Upper lobe of left lung (tissue), 6 donors: ENCODE data around the gene RPUSD3. TPM values are rescaled to one million over a fixed set of nuclear protein-coding genes. Genes with fewer than 3 reads are reported as not detected.

Source experiments
- ATAC-seq, 2 donors: fragments of 200-7000 bp; cut with Tn5 transposase; one replicate each; pipeline ENCODE4 v1.9.1; 2022; ENCODE audit warnings: mild to moderate bottlenecking in 2 of 2, moderate library complexity in 2 of 2; ENCODE audit not compliant: low FRiP score in 2 of 2
- DNase-seq, 2 donors: peaks; one replicate each; pipeline ENCODE4 v3.0.0-alpha.2; 2019 to 2020
- H3K27ac ChIP-seq, 4 donors: fragments of 200-600 bp; sonication (generic); one replicate each; pipeline ENCODE4 v1.5.1; 2016 to 2019
- H3K27me3 ChIP-seq, 4 donors: fragments of 200-600 bp; sonication (generic); one replicate each; pipeline ENCODE4 v1.5.1; 2017 to 2019
- H3K36me3 ChIP-seq, 4 donors: fragments of 200-600 bp; sonication (generic); one replicate each; pipeline ENCODE4 v1.5.1; 2016 to 2019
- H3K4me1 ChIP-seq, 4 donors: fragments of 200-600 bp; sonication (generic); one replicate each; pipeline ENCODE4 v1.5.1; 2018 to 2019
- H3K4me3 ChIP-seq, 4 donors: fragments of 200-600 bp; sonication (generic); one replicate each; pipeline ENCODE4 v1.5.1; 2017 to 2019; ENCODE audit warnings: mild to moderate bottlenecking in 2 of 4, moderate library complexity in 1 of 4
- H3K9me3 ChIP-seq, 4 donors: fragments of 200-600 bp; sonication (generic); one replicate each; pipeline ENCODE4 v1.5.1; 2018 to 2019
- EP300 ChIP-seq, 4 donors: sonication (generic); formaldehyde crosslinking; IDR thresholded peaks; one replicate each; pipeline ENCODE4 v1.5.1; 2017; ENCODE audit warnings: antibody characterized with exemption in 4 of 4, control low read depth in 2 of 4
- POLR2A ChIP-seq, 4 donors: fragments of 450-650 bp; IDR thresholded peaks; one replicate each; pipeline ENCODE4 v1.5.1; 2016 to 2017; ENCODE audit warnings: antibody characterized with exemption in 4 of 4, mild to moderate bottlenecking in 2 of 4
- POLR2AphosphoS5 ChIP-seq, 2 donors: sonication (generic); formaldehyde crosslinking; IDR thresholded peaks; one replicate each; pipeline ENCODE4 v1.5.1; 2017; ENCODE audit warnings: antibody characterized with exemption in 2 of 2
- WGBS, 2 donors: methylation state at CpG; one replicate each; pipeline ENCODE4 v1.1.5; 2017 to 2018; 5-methylcytosine and 5-hydroxymethylcytosine counted together
- total RNA-seq, 6 donors: library from RNA; depleted of rRNA in 4 of 6; stranded (reverse); fragments of >200 nt in 4 of 6; gene quantifications; one replicate each; pipeline versions ENCODE4 v1.1.0 to v1.2.1, GENCODE V29; 2016 to 2021
- TF ChIP-seq, protein P1 (sequence below), 6 experiments: fragments of 450-650 bp in 4 of 6; fragments of 200-600 bp in 2 of 6; sonication (generic) in 2 of 6; IDR thresholded peaks; one replicate each; pipeline ENCODE4 v1.5.1; 2016 to 2019; ENCODE audit warnings: antibody characterized with exemption in 6 of 6
- donor health status: DM: no; HTN: no; CAD: no; lungs with moderate emphysema.
- donor health status: DM: no; HTN: yes; CAD: no; lungs with severe emphysema.

RPUSD3 gene
- total RNA-seq, 6 donors from 2014 or later, result 23.8 to 58.7 (median 34.9) TPM

DNA sequence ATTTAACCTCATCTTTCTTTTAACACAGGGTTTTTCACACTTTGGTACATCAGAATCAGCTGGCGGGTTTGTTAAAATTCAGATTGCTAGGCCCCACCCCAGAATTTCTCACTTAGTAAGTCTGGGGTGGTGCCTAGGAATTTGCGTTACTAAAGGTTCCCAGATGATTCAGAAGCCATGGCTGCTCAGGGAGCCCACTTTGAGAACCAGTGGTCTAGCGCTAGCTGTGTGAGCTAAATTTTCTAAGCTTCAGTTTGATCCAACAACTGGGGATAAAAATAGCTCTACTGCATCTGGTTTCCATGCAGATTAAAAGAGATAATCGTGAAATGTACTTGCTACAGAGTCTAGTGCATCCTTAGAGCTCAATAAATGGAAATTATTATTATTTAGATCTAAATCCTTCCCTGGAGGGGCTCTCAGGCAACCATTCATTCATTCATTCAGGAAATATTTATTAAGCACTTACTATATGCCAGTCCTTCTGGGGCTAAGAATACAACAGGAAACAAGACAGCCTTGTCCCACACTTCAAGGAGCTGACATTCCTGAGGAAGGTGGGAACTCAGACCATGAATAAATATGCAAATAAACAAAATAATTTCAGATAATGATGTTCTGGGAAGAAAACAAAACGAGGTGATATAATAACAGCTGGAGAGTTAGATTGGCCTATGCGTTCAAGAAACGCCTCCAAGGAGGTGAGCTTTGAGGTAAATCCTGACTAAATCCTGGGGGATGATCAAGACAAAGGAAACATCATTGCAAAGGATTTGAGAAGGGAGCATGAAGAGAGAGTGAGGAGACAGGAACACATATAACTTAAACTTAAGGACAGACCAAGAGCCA is 40.1 kb upstream of the RPUSD3 start:
- H3K4me3 ChIP-seq, result no peak overlapping the region
- DNase-seq (no peak), ATAC-seq (peak in 1 of 2 donors; percentile 72)
- no peaks in the 10 kb centered on the region for H3K4me1 ChIP-seq
- TF ChIP-seq, protein P1, sequence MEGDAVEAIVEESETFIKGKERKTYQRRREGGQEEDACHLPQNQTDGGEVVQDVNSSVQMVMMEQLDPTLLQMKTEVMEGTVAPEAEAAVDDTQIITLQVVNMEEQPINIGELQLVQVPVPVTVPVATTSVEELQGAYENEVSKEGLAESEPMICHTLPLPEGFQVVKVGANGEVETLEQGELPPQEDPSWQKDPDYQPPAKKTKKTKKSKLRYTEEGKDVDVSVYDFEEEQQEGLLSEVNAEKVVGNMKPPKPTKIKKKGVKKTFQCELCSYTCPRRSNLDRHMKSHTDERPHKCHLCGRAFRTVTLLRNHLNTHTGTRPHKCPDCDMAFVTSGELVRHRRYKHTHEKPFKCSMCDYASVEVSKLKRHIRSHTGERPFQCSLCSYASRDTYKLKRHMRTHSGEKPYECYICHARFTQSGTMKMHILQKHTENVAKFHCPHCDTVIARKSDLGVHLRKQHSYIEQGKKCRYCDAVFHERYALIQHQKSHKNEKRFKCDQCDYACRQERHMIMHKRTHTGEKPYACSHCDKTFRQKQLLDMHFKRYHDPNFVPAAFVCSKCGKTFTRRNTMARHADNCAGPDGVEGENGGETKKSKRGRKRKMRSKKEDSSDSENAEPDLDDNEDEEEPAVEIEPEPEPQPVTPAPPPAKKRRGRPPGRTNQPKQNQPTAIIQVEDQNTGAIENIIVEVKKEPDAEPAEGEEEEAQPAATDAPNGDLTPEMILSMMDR (IDR thresholded peaks at IDR 0.05), result no peak
- no peak for TF ChIP-seq EP300 (IDR thresholded peaks at IDR 0.05)
- TF ChIP-seq POLR2AphosphoS5 (IDR thresholded peaks at IDR 0.05), result no peak
- no peak for TF ChIP-seq POLR2A (IDR thresholded peaks at IDR 0.05)
- no peaks in the 10 kb centered on the region for H3K36me3 ChIP-seq
- no peaks in the 10 kb centered on the region for H3K9me3 ChIP-seq
- 84 to 90% methylated on average over 7 of the region's 7 CpGs for WGBS, 2 donors
- H3K27me3 ChIP-seq, result no peaks in the 10 kb centered on the region
- no peak overlapping the region for H3K27ac ChIP-seq

DNA sequence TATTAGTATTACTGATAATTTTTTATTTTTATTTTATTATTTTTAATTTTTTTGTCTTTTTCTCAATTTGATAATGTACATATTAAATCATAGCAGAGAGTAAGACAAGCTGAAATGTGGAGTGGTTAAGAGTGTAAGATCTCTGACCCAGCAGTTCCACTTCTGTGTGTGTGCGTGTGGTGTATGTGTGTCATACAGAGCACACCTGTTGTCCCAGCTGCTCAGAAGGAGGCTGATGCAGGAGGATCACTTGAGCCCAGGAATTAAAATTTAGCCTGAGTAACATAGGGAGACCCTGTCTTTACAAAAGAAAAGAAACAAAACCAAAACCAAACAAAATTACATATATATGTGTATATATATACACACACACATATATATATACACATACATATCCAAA is 37.6 kb upstream of the RPUSD3 start:
- TF ChIP-seq, protein P1 (IDR thresholded peaks at IDR 0.05), result no peak
- TF ChIP-seq POLR2A (IDR thresholded peaks at IDR 0.05), result no peak
- Histone ChIP-seq H3K9me3 (no peaks in the 10 kb centered on the region), H3K27me3 (no peaks in the 10 kb centered on the region), H3K27ac (no peak overlapping the region), H3K4me1 (no peaks in the 10 kb centered on the region), H3K4me3 (no peak overlapping the region), H3K36me3 (no peaks in the 10 kb centered on the region)
- ATAC-seq, result no peak
- WGBS, 2 donors, result 92 to 97% methylated on average over 1 of the region's 1 CpG
- DNase-seq, result no peak

DNA sequence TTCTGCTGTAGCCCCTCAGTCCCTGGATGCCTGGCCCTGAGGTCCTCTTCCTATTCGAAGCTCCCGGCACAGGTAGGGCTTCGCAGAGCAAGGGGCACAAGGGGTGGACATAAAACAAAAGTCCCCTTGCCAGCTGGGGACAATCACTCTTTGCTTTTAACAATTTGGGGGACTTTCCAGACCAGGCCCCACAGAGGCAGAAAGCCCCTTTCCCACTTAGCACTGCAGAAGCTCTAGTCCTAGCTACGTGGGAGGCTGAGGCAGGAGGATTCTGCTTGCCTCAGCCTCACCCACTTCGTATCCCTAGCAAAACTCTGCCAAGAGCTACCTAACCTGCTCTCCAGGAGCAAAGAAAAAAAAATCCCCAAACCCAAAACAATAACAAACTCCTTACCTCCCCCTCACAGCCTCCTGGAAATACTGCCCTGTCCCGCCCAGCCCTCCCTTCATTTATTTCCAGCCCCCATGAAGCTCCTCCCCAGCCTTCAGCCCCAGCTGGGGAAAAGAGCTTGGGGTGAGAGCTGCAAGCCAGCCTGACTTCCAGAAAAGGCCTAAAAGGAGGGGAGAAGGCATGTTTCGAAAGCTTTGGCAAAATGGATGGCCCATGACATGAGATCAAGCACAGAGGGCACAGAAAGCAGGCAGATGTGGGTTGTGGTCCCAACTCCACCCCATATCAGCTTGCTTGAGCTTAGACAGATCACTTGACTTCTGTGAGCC is 36.2 kb upstream of the RPUSD3 start, which contains the start of gene CIDEC:
TSS of gene CIDEC (minus strand) at position 424 of the 720 bp plus-strand sequence. CDS start 1,767 bp downstream, outside the sequence.
- Histone ChIP-seq H3K4me3 (no peak within 1 kb of the TSS), H3K36me3 (no peaks in the 10 kb centered on the region), H3K9me3 (no peaks in the 10 kb centered on the region), H3K27ac (no peak within 1 kb of the TSS), H3K27me3 (no peaks in the 10 kb centered on the region), H3K4me1 (no peaks in the 10 kb centered on the region)
- ATAC-seq (no peak), DNase-seq (no peak)
- 93% methylated on average over 7 of the region's 7 CpGs for WGBS, 2 donors
- TF ChIP-seq, protein P1 (IDR thresholded peaks at IDR 0.05), result no peak
- TF ChIP-seq POLR2A (IDR thresholded peaks at IDR 0.05), result no peak
- no peak for TF ChIP-seq EP300 (IDR thresholded peaks at IDR 0.05)
- TF ChIP-seq POLR2AphosphoS5 (IDR thresholded peaks at IDR 0.05), result no peak

DNA sequence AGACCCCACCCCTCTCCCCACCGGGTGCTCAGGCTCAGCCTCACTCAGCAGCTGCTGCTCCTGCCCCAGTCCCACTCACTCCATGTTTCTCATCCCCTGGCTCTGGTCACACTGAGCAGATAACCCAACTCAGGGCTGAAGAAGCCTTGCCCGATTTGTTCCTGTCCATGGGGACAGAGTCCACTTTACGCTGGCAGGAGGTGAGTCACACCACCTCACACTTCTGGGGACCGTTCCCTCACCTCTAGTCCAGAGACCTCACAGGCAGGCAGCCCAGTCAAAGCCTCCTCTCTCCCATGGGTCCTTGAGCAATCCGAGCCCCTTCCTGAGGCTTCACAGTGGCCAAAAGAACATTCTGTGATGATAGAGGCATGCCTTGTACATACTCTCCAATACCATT is 34.9 kb upstream of the RPUSD3 start:
- Histone ChIP-seq H3K27me3 (no peaks in the 10 kb centered on the region), H3K4me3 (no peak overlapping the region), H3K4me1 (no peaks in the 10 kb centered on the region), H3K9me3 (no peaks in the 10 kb centered on the region), H3K27ac (no peak overlapping the region), H3K36me3 (no peaks in the 10 kb centered on the region)
- WGBS, 2 donors, result 80 to 87% methylated on average over 5 of the region's 5 CpGs
- ATAC-seq (peak in 1 of 2 donors; percentile 40), DNase-seq (no peak)
- no peak for TF ChIP-seq POLR2A (IDR thresholded peaks at IDR 0.05)
- TF ChIP-seq EP300 (IDR thresholded peaks at IDR 0.05), result no peak
- no peak for TF ChIP-seq POLR2AphosphoS5 (IDR thresholded peaks at IDR 0.05)
- TF ChIP-seq, protein P1 (IDR thresholded peaks at IDR 0.05), result no peak
